Activated naive CD8-positive, alpha-beta T cell treated with anti-CD3 and anti-CD28 coated beads, Interleukin-2, amount 10 ng/mL, durations not matched to agents 7 days and 5 days (primary cell): Measurements from ENCODE around the gene UBXN10. TPM values are rescaled to one million over a fixed set of nuclear protein-coding genes. Genes with fewer than 3 reads are reported as not detected.
A peak's percentile ranks its signal among the peaks of the same experiment; 100 is the strongest.

ENCODE experiments used
- ATAC-seq: fragments of 150-1000 bp; cut with Tn5 transposase; one replicate; pipeline ENCODE4 v1.10.0; 2021; ENCODE audit warnings: low read depth, moderate library complexity
- POLR2A ChIA-PET: fragments of 350-600 bp; sonication (Branson Sonifier 250); formaldehyde crosslinking; loops from one replicate; lab custom pipeline; 2021; ENCODE audit warnings: antibody characterized with exemption; lab: Charles Lee
- DNase-seq: peaks from one replicate; pipeline ENCODE4 v3.0.0; 2021
- H3K27ac Mint-ChIP-seq: one replicate; pipeline ENCODE4 v1.8.0; 2022; ENCODE audit warnings: mild to moderate bottlenecking, mixed read lengths
- H3K27me3 Mint-ChIP-seq: one replicate; pipeline ENCODE4 v1.8.0; 2022; ENCODE audit warnings: mild to moderate bottlenecking, moderate library complexity, mixed read lengths
- H3K36me3 Mint-ChIP-seq: one replicate; pipeline ENCODE4 v1.8.0; 2021; ENCODE audit warnings: mild to moderate bottlenecking, mixed read lengths
- H3K4me1 Mint-ChIP-seq: one replicate; pipeline ENCODE4 v1.8.0; 2021; ENCODE audit warnings: mixed read lengths
- H3K4me3 Mint-ChIP-seq: one replicate; pipeline ENCODE4 v1.8.0; 2022; ENCODE audit warnings: mild to moderate bottlenecking, moderate library complexity, mixed read lengths
- H3K9me3 Mint-ChIP-seq: one replicate; pipeline ENCODE4 v1.8.0; 2021; ENCODE audit warnings: mixed read lengths
- total RNA-seq, 2 experiments: library from RNA; stranded (reverse); gene quantifications; one replicate each; pipeline ENCODE4 v1.2.3, GENCODE V29; 2021

Gene UBXN10
- total RNA-seq, 2 experiments from 2014 or later: 0.23 to 0.28 TPM

DNA sequence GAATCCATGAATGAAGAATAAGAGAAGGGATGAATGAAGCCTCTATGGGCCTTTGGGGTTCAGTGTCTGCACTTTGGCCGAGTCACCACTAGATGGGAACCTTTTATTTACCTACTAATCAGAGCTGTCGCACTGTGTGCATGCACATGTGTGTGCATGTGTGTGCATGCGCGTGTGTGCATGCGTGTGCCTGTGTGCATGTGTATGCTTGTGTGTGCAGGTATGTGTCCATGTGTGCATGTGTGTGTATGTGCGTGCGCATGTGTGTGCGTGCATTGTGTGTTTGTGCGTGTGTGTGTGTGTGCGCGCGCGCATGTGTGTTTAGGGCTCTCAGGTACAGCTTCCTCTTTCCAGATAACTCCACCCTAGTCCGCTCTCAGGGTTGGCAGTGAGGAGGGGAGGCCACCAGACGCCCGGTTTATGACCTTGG is 20.4 kb upstream of the UBXN10 start:
- peaks cover 10% of the 10 kb centered on the region for H3K9me3 Mint-ChIP-seq
- no peaks in the 10 kb centered on the region for H3K36me3 Mint-ChIP-seq
- H3K27ac Mint-ChIP-seq: no peak overlapping the region
- H3K4me1 Mint-ChIP-seq: peaks cover 2% of the 10 kb centered on the region
- DNase-seq: no peak
- peaks cover 6% of the 10 kb centered on the region for H3K27me3 Mint-ChIP-seq
- POLR2A ChIA-PET: no interaction called here
- ATAC-seq: no peak
- H3K4me3 Mint-ChIP-seq: no peak overlapping the region

- DNase-seq: no peak
- Mint-ChIP-seq H3K27me3 (peaks cover 6% of the 10 kb centered on the region), H3K9me3 (peaks cover 10% of the 10 kb centered on the region), H3K4me1 (peaks cover 2% of the 10 kb centered on the region), H3K4me3 (no peak overlapping the region), H3K27ac (no peak overlapping the region), H3K36me3 (no peaks in the 10 kb centered on the region)
- no peak for ATAC-seq
- POLR2A ChIA-PET: no interaction called here
Measured at GRCh38 chr1:20166051-20166450, 19.8 kb upstream of the UBXN10 start.

DNA sequence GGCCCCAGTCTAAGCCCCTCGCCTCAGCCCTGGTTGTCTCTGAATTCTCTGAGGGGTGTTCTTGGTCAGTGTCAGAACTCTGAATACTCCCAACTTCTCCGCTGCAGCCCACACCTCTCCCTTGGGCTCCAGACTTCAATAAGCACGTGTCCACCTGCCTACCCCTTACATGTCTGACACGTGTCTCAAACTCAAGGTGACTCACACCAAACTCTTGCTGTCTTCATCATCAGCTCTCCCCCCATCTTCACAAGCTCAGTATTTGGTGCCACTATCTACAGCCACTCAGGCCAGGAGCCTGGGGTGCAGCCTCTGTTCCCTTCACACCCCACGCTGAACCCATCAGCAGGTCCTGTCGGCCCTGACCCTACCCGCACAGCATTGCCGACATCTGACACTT is 18.8 kb upstream of the UBXN10 start:
- peaks cover 6% of the 10 kb centered on the region for H3K27me3 Mint-ChIP-seq
- peak overlapping the region; percentile 14 for H3K27ac Mint-ChIP-seq
- no peaks in the 10 kb centered on the region for H3K36me3 Mint-ChIP-seq
- peaks cover 10% of the 10 kb centered on the region for H3K4me1 Mint-ChIP-seq
- POLR2A ChIA-PET: no interaction called here
- H3K9me3 Mint-ChIP-seq: peaks cover 6% of the 10 kb centered on the region
- no peak overlapping the region for H3K4me3 Mint-ChIP-seq
- ATAC-seq: no peak
- DNase-seq: no peak

DNA sequence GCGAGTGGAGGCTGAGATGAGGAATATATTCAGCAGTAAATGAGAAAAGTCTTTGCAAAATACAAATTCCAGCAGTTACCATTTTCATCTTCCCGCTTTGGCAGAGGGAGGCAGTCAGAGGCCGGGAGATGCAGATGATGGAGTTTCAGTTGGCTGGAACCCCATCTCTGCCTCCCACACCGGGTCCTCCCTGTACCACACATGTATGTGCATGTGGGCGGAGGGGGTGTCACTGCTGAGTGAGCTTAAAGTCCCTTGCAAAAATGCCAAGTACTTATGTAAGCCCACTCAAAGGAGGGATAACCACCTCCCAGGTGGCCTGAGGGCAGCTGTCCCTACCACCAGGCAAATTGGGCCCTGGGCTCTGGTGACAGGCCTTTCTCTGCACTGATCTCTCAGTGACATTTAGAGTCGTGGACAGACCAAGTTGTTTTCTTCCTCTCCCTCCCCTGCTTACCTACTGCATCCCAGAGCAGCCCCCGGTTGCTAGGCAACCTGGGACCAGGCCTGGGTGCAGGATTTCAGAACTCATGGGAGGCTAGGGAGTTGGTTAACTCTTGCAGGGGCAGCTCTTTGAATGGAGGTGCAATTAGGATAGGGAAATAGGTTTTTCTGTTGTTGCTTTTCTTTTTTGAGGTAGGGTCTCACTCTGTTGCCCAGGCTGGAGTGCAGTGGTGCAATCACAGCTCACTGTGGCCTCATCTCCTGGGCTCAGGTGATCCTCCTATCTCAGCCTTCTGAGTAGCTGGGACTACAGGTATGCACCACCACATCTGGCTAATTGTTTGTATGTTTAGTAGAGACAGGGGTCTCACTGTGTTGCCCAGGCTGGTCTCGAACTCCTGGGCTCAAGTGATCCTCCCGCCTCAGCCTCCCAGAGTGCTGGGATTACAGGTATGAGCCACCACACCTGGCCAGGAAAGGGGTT is 17.1 kb upstream of the UBXN10 start:
- H3K27ac Mint-ChIP-seq: no peak overlapping the region

DNA sequence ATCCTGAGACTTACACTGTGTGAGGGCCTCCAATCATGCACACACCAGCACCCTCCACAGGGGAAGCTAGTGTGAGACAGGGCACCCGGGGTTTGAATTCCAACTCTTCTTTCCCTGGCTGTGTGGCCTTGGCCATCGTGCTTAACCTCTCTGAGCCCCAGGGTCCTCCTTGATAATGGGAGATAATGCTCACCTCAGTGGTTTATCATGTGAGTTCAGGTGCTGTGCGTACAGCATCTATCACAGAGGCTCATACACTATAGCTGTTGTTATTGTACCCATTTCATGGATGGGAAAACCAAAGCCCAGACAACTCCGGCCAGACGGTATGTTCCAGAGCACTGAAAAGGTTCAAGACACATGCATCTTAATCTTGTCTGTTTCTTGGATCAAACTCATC is 16.0 kb upstream of the UBXN10 start:
- no peak for DNase-seq
- POLR2A ChIA-PET: no interaction called here
- no peak for ATAC-seq
- Mint-ChIP-seq H3K4me1 (peaks cover 12% of the 10 kb centered on the region), H3K36me3 (no peaks in the 10 kb centered on the region), H3K9me3 (peaks cover 3% of the 10 kb centered on the region), H3K4me3 (no peak overlapping the region), H3K27me3 (peaks cover 8% of the 10 kb centered on the region), H3K27ac (no peak overlapping the region)

More for the DNA sequence above, 17.1 kb upstream of the UBXN10 start:
- DNase-seq: no peak
- POLR2A ChIA-PET: no interaction called here
- Mint-ChIP-seq H3K4me1 (peaks cover 10% of the 10 kb centered on the region), H3K9me3 (peaks cover 5% of the 10 kb centered on the region), H3K36me3 (no peaks in the 10 kb centered on the region), H3K27me3 (peaks cover 6% of the 10 kb centered on the region), H3K4me3 (no peak overlapping the region)
- ATAC-seq: no peak

DNA sequence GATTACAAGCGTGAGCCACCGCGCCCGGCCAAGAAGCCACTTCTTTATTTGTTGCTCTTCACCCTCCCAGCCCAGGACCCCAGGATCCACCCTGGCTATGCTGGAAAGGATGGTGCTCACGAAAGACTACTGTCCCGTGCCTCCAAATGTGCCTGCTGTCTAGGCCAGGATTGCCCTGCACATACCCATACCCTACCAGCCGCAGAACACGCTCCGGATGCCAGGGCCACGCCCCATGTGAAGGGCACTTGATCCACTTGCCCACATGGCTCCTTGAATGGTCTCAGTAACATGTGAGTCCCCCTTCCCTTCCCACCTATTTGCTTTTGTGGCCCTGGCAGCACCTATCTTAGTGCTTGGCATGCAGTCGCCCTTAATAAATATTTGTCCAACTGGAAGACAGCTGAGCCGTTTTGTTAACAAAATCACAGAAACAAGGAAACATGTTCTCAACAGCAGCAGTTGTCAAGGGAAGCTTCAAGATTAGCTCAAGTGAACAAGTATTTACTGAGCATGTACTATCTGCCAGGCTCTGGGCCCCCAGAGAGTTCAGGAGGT is 13.8 kb upstream of the UBXN10 start:
- Mint-ChIP-seq H3K4me1 (peaks cover 18% of the 10 kb centered on the region), H3K27ac (no peak overlapping the region), H3K27me3 (peaks cover 11% of the 10 kb centered on the region), H3K9me3 (no peaks in the 10 kb centered on the region), H3K4me3 (no peak overlapping the region), H3K36me3 (no peaks in the 10 kb centered on the region)
- POLR2A ChIA-PET: interaction anchor here (1.2 kb wide), 1 partner anchor 11 kb away, joined by 6 read pairs; no protein-coding TSS in a partner anchor
- ATAC-seq (no peak), DNase-seq (no peak)

GRCh38 chr1:20174937-20175666 is 10.8 kb upstream of the UBXN10 start:
- peaks cover 16% of the 10 kb centered on the region for H3K4me1 Mint-ChIP-seq
- peaks cover 11% of the 10 kb centered on the region for H3K9me3 Mint-ChIP-seq
- H3K27ac Mint-ChIP-seq: no peak overlapping the region
- ATAC-seq (no peak), DNase-seq (no peak)
- H3K36me3 Mint-ChIP-seq: no peaks in the 10 kb centered on the region
- peaks cover 18% of the 10 kb centered on the region for H3K27me3 Mint-ChIP-seq
- POLR2A ChIA-PET: no interaction called here
- H3K4me3 Mint-ChIP-seq: no peak overlapping the region

DNA sequence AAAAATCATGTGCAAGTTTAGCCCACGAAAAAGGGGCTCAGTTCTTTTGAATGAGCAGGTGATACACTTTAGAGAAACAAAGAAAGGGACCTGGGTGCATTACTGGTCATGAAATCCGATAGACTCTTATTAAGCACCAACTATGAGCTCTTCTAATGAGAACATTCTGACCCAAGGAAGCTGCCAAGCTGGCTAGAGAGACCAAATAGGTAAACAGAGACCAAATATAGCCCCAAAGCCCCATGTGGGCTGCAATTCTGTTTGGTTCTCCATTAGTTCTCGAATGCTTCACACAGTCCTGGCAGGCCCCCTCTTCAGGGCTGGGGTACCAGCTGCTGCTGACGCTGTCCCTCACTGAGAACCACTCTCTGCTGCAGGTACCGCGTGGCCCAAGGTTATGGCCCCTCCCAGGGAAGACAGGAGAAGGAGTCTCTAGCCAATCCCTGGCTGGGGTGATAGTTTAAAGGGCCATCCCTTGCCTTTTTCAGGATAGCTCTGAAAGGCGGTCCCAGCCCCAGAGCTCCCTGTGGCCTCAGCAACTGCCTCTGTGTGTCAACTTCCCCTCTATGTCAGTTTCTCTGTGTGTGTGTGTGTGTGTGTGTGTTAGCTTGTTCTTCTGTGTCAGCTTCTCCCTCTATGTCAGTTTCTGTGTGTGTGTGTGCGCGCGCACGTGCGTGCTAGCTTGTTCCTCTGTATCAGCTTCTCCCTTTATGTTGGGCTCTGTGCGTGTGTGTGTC is 7.1 kb upstream of the UBXN10 start:
- POLR2A ChIA-PET: no interaction called here
- no peaks in the 10 kb centered on the region for H3K36me3 Mint-ChIP-seq

DNA sequence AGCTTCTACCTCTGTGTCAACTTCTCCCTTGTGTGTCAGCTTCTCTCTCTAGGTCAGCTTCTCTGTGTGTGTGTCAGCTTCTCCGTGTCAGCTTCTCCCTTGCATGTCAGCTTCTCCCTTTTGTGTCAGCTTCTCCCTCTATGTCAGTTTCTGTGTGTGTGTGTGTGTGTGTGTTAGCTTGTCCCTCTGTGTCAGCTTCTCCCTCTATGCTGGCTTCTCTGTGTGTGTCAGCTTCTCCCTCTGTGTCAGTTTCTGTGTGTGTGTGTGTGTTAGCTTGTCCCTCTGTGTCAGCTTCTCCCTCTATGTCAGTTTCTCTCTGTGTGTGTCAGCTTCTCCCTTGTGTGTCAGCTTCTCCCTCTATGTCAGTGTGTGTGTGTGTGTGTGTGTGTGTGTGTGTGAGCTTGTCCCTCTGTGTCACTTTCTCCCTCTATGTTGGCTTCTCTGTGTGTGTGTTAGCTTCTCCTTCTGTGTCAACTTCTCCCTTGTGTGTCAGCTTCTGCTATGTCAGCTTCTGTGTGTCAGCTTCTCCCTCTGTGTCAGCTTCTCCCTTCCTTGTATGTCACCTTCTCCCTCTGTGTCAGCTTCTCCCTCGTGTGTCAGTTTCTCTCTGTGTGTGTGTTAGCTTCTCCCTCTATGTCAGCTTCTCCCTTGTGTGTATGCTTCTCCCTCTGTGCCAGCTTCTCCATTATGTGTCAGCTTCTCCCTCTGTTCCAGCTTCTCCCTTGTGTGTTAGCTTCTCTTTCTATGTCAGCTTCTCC is 6.3 kb upstream of the UBXN10 start:
- POLR2A ChIA-PET: no interaction called here
- H3K4me1 Mint-ChIP-seq: peaks cover 17% of the 10 kb centered on the region
- H3K36me3 Mint-ChIP-seq: no peaks in the 10 kb centered on the region
- H3K27ac Mint-ChIP-seq: no peak overlapping the region
- ATAC-seq (no peak), DNase-seq (no peak)
- peaks cover 26% of the 10 kb centered on the region for H3K27me3 Mint-ChIP-seq
- peaks cover 13% of the 10 kb centered on the region for H3K9me3 Mint-ChIP-seq
- H3K4me3 Mint-ChIP-seq: no peak overlapping the region

More for the DNA sequence above, 7.1 kb upstream of the UBXN10 start:
- H3K27ac Mint-ChIP-seq: no peak overlapping the region
- no peak for DNase-seq
- peaks cover 11% of the 10 kb centered on the region for H3K4me1 Mint-ChIP-seq
- no peak overlapping the region for H3K4me3 Mint-ChIP-seq
- no peak for ATAC-seq
- H3K27me3 Mint-ChIP-seq: peaks cover 23% of the 10 kb centered on the region
- H3K9me3 Mint-ChIP-seq: peaks cover 13% of the 10 kb centered on the region

- Mint-ChIP-seq H3K36me3 (no peaks in the 10 kb centered on the region), H3K9me3 (peaks cover 13% of the 10 kb centered on the region), H3K27me3 (peaks cover 23% of the 10 kb centered on the region), H3K4me1 (peaks cover 18% of the 10 kb centered on the region), H3K27ac (no peak overlapping the region), H3K4me3 (no peak overlapping the region)
- DNase-seq (no peak), ATAC-seq (no peak)
- POLR2A ChIA-PET: no interaction called here
Measured at GRCh38 chr1:20180129-20180843, 5.6 kb upstream of the UBXN10 start.

DNA sequence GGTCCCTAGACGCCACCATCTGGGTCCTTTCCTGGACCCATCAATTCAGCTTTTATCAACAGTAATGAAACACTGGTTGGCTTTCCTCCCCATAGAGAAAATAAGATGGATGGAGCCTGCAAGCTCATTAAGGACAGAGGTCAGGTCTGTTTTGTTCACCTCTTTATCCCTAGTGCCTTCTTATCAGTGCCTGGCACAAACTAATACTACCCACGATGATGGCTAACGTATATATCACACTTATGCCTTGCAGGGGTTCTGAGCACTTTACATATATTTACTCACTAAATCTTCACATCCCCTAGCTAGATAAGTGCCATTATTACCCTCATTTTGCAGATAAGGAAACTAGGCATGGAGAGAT is 5.1 kb upstream of the UBXN10 start:
- ATAC-seq (no peak), DNase-seq (no peak)
- Mint-ChIP-seq H3K27ac (no peak overlapping the region), H3K4me1 (peaks cover 16% of the 10 kb centered on the region), H3K9me3 (peaks cover 13% of the 10 kb centered on the region), H3K36me3 (no peaks in the 10 kb centered on the region), H3K4me3 (no peak overlapping the region), H3K27me3 (peaks cover 23% of the 10 kb centered on the region)
- POLR2A ChIA-PET: no interaction called here

GRCh38 chr1:20182415-20182814 is 3.5 kb upstream of the UBXN10 start:
- peaks cover 18% of the 10 kb centered on the region for H3K27me3 Mint-ChIP-seq
- ATAC-seq (no peak), DNase-seq (no peak)
- POLR2A ChIA-PET: interaction anchor here (0.9 kb wide), 1 partner anchor 11 kb away, joined by 6 read pairs; no protein-coding TSS in a partner anchor
- H3K27ac Mint-ChIP-seq: no peak overlapping the region
- no peak overlapping the region for H3K4me3 Mint-ChIP-seq
- H3K4me1 Mint-ChIP-seq: peaks cover 27% of the 10 kb centered on the region
- H3K36me3 Mint-ChIP-seq: no peaks in the 10 kb centered on the region
- H3K9me3 Mint-ChIP-seq: peaks cover 13% of the 10 kb centered on the region
